ENCODE measurements around the gene RSBN1. TPM values are rescaled to one million over a fixed set of nuclear protein-coding genes. Genes with fewer than 3 reads are reported as not detected.

The RSBN1 gene
- total and polyA plus RNA-seq, 9 of the 15 experiments (the other 6 are each of a cell fraction or from before 2014, with no cell fraction given), result 4.5 to 24.3 (median 13.0) TPM

DNA sequence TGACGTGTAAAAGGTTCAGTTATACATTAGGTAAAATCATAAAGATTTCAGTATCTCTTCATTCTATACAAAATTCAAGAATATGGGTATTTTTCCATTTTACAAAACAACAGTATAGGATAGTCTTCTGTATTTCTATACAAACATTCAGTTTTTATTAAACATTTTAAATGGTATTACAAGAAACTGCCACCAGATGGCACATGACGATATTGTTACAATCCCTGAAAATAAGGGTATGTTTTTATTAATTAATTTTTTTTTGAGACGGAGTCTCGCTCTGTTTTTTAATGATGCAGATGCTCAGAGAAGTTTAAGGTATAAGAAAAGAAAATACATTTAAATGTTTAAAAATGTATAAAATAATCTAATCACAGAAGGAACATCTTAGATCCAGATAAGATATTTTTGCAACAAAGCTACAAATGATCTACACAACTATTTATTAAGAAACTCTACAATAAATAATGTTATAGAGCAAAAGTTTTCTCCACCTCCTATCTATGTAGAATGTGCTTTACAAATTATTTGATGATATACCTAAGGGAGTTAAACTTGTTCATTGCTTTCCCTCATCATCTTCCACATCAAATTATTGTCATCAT is 23.5 kb upstream of the RSBN1 start (continued):
- TF ChIP-seq TFAM (CRISPR knock-in tag; conservative IDR thresholded peaks at IDR 0.05), result no peak
- TF ChIP-seq, protein P1, sequence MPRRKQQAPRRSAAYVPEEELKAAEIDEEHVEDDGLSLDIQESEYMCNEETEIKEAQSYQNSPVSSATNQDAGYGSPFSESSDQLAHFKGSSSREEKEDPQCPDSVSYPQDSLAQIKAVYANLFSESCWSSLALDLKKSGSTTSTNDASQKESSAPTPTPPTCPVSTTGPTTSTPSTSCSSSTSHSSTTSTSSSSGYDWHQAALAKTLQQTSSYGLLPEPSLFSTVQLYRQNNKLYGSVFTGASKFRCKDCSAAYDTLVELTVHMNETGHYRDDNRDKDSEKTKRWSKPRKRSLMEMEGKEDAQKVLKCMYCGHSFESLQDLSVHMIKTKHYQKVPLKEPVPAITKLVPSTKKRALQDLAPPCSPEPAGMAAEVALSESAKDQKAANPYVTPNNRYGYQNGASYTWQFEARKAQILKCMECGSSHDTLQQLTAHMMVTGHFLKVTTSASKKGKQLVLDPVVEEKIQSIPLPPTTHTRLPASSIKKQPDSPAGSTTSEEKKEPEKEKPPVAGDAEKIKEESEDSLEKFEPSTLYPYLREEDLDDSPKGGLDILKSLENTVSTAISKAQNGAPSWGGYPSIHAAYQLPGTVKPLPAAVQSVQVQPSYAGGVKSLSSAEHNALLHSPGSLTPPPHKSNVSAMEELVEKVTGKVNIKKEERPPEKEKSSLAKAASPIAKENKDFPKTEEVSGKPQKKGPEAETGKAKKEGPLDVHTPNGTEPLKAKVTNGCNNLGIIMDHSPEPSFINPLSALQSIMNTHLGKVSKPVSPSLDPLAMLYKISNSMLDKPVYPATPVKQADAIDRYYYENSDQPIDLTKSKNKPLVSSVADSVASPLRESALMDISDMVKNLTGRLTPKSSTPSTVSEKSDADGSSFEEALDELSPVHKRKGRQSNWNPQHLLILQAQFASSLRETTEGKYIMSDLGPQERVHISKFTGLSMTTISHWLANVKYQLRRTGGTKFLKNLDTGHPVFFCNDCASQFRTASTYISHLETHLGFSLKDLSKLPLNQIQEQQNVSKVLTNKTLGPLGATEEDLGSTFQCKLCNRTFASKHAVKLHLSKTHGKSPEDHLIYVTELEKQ (CRISPR knock-in tag; IDR thresholded peaks at IDR 0.05), result no peak
- TF ChIP-seq NCOR1 (IDR thresholded peaks at IDR 0.05), result no peak
- TF ChIP-seq ZNF212 (CRISPR knock-in tag; IDR thresholded peaks at IDR 0.05), result no peak
- no peak for TF ChIP-seq ZNF77 (CRISPR knock-in tag; IDR thresholded peaks at IDR 0.05)
- no peak; the same call in 1 of the 2 replicates for TF ChIP-seq EP400 (IDR thresholded peaks at IDR 0.05)
- no peak for TF ChIP-seq THRAP3 (IDR thresholded peaks at IDR 0.05; ENCODE audit: borderline replicate concordance)
- peak; percentile 93 for TF ChIP-seq ZBTB17 (CRISPR knock-in tag; IDR thresholded peaks at IDR 0.05)
- TF ChIP-seq ZNF224 (CRISPR knock-in tag; IDR thresholded peaks at IDR 0.05), result no peak
- TF ChIP-seq LARP7 (IDR thresholded peaks at IDR 0.05), result no peak
- no peak for TF ChIP-seq IFI16 (CRISPR knock-in tag; IDR thresholded peaks at IDR 0.05)
- no peak for TF ChIP-seq ZKSCAN1 (IDR thresholded peaks at IDR 0.05; ENCODE audit: low read depth, low read length)
- TF ChIP-seq NUFIP1 (IDR thresholded peaks at IDR 0.05; ENCODE audit: partially characterized antibody), result no peak
- TF ChIP-seq, protein P2, sequence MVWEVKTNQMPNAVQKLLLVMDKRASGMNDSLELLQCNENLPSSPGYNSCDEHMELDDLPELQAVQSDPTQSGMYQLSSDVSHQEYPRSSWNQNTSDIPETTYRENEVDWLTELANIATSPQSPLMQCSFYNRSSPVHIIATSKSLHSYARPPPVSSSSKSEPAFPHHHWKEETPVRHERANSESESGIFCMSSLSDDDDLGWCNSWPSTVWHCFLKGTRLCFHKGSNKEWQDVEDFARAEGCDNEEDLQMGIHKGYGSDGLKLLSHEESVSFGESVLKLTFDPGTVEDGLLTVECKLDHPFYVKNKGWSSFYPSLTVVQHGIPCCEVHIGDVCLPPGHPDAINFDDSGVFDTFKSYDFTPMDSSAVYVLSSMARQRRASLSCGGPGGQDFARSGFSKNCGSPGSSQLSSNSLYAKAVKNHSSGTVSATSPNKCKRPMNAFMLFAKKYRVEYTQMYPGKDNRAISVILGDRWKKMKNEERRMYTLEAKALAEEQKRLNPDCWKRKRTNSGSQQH (CRISPR knock-in tag; IDR thresholded peaks at IDR 0.05), result no peak
- TF ChIP-seq U2AF1 (optimal IDR thresholded peaks at IDR 0.05; ENCODE audit: low read depth, low read length), result no peak
- no peak for TF ChIP-seq ZNF583 (CRISPR knock-in tag; IDR thresholded peaks at IDR 0.05)
- TF ChIP-seq, protein P3, sequence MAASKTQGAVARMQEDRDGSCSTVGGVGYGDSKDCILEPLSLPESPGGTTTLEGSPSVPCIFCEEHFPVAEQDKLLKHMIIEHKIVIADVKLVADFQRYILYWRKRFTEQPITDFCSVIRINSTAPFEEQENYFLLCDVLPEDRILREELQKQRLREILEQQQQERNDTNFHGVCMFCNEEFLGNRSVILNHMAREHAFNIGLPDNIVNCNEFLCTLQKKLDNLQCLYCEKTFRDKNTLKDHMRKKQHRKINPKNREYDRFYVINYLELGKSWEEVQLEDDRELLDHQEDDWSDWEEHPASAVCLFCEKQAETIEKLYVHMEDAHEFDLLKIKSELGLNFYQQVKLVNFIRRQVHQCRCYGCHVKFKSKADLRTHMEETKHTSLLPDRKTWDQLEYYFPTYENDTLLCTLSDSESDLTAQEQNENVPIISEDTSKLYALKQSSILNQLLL (CRISPR knock-in tag; IDR thresholded peaks at IDR 0.05; ENCODE audit: borderline replicate concordance), result no peak
- TF ChIP-seq DIDO1 (tag; IDR thresholded peaks at IDR 0.05; ENCODE audit: low read depth), result no peak
- TF ChIP-seq ESRRB (CRISPR knock-in tag; IDR thresholded peaks at IDR 0.05; ENCODE audit: borderline replicate concordance), result no peak
- no peak for TF ChIP-seq ZNF785 (CRISPR knock-in tag; IDR thresholded peaks at IDR 0.05)
- no peak for TF ChIP-seq SRSF7 (optimal IDR thresholded peaks at IDR 0.05; ENCODE audit: low read depth, low read length)
- no peak for TF ChIP-seq DPF2 (IDR thresholded peaks at IDR 0.05)
- TF ChIP-seq, protein P4, sequence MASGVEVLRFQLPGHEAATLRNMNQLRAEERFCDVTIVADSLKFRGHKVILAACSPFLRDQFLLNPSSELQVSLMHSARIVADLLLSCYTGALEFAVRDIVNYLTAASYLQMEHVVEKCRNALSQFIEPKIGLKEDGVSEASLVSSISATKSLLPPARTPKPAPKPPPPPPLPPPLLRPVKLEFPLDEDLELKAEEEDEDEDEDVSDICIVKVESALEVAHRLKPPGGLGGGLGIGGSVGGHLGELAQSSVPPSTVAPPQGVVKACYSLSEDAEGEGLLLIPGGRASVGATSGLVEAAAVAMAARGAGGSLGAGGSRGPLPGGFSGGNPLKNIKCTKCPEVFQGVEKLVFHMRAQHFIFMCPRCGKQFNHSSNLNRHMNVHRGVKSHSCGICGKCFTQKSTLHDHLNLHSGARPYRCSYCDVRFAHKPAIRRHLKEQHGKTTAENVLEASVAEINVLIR (CRISPR knock-in tag; IDR thresholded peaks at IDR 0.05), result no peak
- TF ChIP-seq KLF16 (IDR thresholded peaks at IDR 0.05), result 0 out of 2 replicates have a peak, but pooled peaks have one; percentile 11
